Endothelial cell of hepatic sinusoid (primary cell): Measurements from ENCODE around the gene ERC2.

Experiments used
- in situ Hi-C: cut with HindIII; loops from 2 replicates; pipeline ENCODE4 v1.10.0; 2017; ENCODE audit warnings: low sequenced_read_pairs

The ERC2 gene

DNA sequence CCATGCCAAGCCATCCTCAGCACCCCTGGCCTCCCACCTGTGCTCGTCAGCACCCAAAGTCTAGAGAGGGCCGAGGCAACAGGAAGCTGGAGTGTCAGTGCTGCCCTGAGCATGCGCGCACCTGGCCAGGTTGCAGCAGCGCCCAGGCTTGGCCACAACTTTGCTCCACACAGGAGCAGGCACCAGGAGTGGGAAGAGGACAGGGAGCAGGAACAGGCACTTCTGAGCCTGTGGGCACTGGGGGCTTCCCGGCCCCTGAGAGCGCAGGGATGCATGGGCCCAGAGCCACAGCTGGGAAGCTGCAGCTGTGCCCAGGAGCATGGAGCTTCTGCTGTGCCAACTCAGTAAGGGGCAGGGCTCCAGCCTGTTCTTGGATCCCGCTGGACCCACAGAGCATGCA lies 509.7 kb downstream of the ERC2 start:
- in situ Hi-C loops = no loop called here

DNA sequence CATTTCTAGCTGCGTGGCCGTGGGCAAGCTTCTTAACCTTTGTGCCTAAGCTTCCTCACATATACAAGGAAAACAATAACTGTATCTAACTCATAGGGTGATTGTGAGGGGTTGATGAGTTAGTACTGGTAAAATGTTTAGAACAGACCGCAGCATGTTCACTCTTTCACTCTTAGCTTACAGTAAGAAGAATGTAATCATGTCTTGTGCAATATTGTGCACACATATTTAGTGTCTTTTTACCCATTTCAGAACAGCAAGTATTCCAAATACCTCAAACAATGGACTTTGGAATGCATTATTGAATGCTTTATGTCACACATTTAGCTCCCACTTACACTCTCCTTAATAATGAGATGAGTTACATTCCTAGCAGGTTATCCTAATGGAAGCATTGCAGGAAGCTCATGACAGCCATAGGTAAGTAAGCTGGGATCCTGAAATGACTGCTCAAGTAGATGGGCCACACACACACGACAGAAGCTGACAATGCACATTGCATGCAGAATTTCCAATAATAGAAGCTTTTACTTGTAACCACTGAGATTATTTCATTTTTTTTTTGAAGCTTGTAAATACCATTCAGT lies 512.3 kb downstream of the ERC2 start:
- in situ Hi-C loops = no loop called here

DNA sequence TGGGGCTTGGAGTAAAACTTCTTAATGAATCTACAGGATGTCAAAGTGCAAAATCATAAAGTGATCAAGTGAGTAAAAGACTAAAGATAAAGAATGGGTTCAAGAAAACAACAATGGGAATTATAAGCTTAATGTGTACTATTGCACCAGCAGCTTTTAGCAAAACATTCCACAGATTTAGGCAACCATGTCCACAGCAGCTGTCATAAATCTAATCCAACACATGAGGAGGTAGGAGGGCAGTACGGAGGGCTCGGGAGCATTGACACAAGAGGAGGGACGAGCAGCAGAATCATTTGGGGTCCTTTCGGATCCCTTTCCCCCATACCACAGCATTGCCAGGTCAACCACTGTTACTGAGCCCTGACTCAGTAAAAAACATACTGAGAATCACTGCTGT lies 516.9 kb downstream of the ERC2 start:
- in situ Hi-C loops = no loop called here

DNA sequence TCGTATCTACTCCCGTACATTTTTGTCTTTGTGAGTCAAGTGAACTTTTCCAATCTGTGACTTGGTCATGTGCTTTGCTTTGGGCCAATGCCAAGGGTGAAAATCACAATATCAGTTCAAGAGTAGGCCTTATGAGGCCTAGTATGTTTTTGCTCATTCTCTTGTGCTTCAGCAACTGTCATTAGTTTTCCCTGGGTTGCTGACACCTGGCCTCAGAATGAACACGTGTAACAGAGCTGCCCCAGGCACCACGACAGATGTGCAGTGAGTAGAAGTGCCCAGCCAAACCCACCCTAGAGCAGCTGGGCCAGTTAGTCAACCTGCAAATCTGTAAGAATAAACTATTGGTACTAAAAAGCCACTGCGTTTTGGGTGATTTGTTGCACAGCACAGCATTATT lies 520.9 kb downstream of the ERC2 start:
- in situ Hi-C loops = loop anchor here (10.0 kb wide), 1 partner anchor 57 kb away; no protein-coding TSS in a partner anchor

DNA sequence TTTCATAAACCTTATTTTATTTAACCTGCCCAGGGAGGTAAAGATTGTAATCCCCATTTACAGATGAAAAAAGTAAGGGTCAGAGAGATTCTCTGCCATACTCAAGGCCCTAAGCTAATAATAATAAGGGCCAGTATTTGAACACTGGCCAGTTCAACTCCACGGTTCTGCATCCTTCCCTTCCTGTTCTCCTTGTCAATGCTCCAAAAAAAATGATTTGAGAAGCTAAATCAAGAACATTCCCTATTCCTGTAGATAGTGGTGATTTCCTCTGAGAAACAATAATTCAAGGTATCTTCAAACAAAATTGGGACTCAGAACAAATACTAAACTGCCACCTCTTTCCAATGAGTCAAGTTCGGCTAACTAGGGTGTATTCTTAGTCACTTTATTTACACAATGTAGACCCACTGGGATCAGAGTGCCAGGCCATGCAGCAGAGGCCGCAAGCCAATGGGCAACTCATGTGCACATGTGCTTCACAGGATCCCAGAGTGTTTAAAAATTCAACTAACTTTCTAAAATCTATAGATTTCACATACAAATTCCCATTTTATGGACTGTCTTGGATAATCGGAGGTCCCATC lies 521.6 kb downstream of the ERC2 start:
- in situ Hi-C loops = loop anchor here (10.0 kb wide), 1 partner anchor 58 kb away; no protein-coding TSS in a partner anchor

DNA sequence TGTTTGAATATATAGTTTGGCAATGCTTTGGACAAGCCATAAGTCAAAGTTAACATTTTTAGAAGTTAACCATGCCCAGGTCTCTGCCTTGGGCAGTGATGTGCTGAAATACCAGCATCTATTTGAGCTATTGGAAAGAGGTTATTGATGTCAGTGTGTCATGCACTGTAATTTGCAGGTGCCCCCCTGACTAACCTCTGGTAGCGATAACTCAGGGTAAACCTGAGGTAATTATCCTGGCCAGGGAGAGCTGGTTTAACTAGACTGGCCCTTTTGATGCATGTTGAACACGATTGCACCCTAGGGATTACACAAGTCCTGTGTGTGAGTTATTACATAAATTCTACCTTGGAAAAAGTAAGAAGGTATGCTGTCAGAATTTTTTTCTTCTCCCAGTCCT lies 525.4 kb downstream of the ERC2 start:
- in situ Hi-C loops = loop anchor here (5.0 to 10.0 kb wide), 2 partner anchors 62 to 76 kb away; no protein-coding TSS in a partner anchor

DNA sequence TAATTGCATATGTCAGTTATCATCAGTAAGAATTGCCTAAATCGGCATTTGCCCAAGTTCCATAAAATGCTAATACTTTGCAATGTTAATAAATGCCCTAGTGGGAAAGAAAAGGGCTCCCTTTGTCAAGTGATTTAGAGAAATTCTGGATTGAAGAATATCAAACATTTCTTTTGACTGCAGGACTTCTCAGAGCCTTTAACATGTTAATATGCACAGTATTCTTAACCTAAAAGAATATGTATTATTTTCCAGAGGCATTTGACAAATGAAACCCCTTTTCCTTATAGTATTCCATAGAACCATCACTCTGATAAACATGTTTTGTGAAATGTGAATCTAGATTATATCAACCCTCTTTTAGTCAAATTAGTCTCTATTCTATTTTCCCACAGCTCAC lies 529.0 kb downstream of the ERC2 start:
- in situ Hi-C loops = no loop called here

DNA sequence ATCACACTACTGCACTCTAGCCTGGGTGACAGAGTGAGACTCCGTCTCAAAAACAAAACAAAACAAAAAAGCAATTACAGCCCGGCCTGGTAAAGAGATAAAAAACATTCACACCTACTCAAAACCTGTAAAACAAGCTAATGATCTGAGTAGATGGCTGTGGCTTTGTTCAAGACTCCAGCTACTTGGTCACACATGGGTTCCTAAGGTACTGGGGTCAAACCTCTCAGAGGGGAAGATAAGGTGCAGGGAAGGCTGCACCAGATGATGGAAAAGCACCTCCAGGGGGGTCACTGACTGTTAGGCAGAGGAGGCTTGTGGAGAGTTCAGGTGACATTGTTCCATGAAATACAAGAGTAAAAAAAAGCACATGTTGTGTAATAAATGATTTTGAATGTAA lies 531.0 kb downstream of the ERC2 start:
- in situ Hi-C loops = no loop called here

DNA sequence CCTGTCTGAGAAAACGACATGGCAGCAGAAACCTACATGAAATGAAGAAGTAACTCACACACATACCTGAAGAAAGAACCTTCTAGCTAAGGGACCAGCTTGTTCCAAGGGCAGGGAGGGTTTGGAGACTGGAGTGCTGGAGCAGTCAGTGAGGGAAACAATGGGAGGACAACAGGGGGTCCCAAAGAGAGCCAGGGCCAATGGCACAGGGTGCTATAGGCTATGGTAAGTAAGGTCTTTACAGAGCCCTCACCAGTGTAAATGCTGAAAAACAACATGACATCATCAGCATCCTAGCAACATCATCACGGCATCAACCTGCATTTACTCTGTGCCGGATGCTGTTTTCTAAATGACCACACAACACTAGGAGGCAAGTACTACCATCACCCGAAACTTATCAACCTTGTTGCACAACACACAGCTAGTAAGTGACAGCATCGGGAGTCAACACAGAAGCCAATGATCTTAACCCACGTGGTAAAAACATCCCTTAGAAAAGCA lies 531.7 kb downstream of the ERC2 start:
- in situ Hi-C loops = no loop called here

DNA sequence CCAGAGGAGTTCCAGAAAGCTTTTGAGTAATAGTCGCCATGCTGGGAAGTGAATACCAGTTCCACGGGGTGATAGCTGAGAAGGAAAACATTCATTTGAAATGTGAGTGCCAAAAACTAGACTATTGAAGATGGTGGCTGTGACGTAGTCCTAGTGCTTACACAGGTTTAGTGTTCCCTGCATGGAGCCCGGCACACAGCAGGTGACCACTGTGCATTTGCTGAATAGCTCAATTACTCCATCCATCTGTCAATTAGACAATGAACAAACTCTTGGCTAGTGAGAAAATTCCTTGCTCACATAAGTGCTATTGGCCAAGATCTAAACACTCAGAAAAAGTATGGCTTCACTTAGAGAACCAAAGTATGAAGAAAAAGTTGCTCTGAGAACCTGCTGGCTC lies 533.0 kb downstream of the ERC2 start:
- in situ Hi-C loops = no loop called here

DNA sequence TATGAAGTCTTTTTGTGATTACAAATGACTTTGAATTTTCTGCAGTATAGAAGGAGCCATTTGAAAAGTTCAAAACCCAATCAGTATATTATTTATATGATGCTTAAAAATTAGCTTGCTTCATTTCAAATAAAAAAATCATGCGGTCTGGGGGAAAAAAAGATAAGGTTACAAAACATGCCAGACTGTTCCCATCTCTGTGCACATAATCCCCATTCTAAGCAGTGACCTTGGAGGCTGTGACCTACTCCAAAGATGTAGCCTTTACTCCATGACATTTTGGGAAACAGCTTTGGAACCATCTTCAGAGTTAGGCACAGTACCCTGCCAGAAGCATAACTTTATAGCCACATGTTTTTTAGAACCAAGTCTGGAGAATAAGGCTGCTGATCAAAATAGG lies 533.5 kb downstream of the ERC2 start:
- in situ Hi-C loops = no loop called here

DNA sequence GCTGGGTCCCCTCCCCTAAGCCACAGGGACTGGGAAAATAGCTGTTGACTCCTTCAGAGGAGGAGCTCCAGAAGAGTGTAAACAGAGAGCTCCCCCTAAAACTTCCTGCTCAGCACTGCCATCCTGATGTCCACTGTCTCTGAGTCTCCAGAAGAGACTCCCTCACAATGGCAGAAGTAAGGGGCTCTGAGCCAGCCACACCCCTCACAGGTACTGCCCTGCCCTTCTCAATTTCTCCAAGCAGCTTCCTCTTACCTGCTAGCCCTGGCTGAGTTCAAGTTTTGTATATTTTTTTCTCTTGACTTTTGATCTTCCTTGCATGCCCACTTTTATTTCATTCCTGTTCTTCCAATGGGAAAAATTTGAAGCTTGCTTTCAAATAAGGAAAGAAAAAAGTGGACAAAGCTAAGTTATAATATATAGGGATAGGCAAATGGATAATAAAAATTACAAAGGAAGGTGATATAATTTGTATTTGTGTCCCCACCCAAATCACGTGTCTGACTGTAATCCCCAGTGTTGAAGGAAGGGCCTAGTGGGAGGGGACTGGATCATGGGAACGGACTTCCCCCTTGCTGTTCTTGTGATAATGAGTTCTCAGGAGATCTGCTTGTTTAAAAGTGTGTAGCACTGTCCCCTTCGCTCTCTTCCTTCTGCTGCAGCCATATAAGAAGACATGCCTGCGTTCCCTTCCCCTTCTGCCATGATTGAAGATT lies 539.0 kb downstream of the ERC2 start:
- in situ Hi-C loops = no loop called here

DNA sequence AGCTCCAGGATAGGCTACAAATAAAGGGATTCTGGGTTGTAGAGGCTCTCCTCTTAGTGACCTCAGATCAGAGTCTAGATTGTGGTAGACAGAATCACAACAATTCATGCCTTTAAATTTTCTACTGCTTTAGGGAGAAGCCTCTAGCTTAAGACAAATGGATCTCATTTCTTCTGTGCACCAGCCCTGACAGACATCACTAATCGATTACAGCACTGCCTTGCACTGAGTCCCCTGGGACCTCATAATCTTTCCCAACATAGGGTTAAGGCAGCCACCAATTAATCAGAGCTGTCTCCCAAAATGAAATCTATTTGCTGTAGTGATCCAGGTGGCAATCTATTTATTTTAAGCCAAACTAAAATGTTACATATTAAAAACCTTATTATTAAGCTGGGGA lies 544.6 kb downstream of the ERC2 start:
- in situ Hi-C loops = no loop called here

DNA sequence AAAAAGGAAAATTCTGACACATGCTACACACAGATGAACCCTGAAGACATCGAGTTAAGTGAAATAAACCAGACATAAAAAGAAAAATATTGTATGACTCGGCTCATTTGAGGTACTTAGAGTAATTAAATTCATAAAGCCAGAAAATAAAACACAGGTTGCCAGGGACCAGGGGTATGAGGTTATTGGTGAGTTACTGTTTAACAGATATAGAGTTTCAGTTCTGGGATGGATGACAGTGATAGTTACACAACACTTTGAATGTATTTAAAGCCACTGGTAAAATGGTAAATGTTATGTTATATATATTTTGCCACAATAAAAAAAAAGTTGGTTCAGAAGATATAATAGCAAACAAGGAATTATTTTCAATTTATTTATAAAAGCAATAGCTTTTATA lies 545.1 kb downstream of the ERC2 start:
- in situ Hi-C loops = no loop called here

DNA sequence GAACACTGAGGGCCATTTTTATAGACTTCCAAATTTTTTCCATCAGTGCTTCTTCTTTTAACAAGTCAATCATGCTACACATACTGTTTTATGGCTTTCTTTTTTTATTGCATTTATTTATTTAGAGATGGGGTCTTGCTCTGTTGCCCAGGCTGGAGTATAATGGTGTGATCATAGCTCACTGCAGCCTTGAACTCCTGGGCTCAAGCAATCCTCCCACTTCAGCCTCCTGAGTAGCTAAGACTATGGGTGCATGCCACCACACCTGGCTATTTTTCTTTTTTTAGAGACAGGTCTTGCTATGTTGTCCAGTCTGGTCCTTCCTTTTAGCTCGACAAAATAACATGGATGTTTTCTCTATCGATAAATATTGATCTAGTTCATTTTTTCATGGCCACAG lies 555.4 kb downstream of the ERC2 start:
- in situ Hi-C loops = no loop called here

DNA sequence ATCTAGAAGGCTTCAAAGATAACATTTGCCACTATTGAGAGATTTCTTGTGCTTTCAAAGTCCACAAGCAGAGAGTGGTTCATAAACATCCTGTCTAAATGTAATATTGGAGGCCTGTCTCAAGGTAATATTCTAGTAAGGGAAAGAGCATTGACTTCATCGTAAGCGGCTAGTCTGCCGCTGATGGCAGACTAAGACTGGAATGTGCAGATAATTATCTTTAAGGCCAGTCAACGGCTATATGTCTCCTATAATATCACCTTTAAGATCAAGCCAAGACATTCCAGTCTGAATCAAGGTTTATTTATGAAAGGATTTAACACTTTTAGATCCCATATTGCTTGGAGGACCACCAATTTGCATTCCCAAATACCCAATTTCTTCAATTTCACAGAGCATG lies 557.0 kb downstream of the ERC2 start:
- in situ Hi-C loops = no loop called here

DNA sequence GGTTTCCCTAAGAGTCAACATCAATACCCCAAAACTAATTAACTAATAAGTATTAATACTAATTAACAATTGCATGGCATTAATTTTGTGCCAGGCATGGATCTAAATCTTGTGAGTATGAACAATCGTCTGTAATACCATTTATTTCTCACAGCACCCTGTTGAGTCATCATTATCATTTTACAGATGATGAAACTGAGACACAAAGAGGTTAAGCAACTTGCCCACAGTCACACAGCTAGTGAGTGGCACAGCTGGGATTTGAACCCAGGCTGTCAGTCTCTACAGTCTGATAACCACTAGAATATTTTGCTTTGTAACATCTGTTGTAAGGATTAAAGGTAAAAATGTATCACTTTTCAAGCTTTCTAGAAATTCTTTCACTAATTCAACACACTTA lies 557.7 kb downstream of the ERC2 start:
- in situ Hi-C loops = no loop called here

DNA sequence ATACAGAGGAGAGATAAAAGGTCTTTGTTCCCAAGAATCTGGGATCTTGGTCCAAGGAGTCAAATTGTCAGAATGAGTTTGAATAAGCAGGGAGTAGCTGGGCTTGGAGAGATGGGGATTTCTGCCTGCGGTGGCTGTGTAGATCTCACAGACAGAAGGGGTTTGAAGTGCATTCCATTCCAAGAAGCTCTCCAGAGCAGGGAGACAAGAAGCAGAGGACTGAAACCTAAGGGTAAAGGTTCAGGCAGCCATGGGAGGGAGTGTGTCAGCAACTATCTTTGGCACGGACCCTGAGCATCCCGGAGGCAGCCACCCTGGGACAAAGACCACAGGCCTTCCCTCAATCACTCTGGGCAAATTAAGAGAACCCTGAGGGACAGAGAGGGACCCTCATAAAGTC lies 558.9 kb downstream of the ERC2 start:
- in situ Hi-C loops = no loop called here

DNA sequence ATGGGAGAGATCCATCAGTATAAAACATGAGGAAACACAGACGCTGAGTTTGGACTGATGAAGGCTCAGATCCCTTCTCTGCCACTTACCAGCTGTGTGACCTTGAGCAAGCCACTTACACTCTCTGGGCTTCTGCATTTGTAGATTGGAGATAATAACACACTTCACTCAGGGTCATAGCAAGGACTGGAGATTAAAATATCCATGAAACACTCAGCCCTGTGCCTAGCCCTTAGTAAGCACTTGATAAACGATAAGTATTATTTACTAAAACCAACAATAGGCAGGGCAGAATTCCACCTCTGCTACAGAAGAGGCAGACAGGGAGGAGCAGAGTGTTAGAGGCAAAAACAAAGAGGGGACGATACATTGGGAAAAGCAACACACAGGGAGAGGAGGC lies 560.7 kb downstream of the ERC2 start:
- in situ Hi-C loops = no loop called here

DNA sequence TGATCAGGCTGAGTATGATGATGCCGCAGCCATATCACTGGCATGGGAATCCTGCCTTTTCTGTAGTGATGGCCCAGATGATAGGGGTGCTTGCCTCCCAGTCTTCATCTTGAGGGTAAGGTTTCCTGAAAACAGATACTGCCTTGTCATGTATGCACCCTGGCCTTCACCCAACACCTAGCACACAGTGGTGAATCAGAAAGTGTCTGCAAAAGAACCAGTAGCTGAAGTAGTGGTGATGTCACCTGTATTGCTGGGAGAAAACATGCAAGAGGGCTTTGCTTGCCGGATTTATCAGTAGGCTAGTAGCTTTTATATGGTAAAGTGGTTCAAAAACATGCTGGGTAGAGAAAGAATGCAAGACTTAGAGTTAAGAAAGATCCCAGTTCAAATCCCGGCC lies 561.4 kb downstream of the ERC2 start:
- in situ Hi-C loops = no loop called here

DNA sequence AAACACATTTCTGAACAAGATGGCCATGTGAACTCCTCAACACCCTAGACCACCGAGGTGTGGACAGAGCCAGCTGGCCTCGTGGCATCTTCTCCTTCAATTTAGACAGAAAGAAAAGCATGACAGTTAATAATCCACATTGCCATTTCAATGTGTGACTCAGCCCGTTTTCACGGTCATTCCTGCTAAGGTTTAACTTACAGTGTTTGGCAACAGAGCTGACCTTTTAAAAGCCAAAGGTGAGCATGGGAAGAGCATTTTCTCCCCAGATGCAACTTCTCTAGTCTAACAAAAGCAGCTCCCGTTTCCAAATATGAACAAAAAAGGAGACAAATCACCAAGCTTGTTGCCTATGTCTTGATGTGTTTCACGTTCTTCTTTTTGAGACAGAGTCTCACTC lies 563.6 kb downstream of the ERC2 start:
- in situ Hi-C loops = no loop called here

DNA sequence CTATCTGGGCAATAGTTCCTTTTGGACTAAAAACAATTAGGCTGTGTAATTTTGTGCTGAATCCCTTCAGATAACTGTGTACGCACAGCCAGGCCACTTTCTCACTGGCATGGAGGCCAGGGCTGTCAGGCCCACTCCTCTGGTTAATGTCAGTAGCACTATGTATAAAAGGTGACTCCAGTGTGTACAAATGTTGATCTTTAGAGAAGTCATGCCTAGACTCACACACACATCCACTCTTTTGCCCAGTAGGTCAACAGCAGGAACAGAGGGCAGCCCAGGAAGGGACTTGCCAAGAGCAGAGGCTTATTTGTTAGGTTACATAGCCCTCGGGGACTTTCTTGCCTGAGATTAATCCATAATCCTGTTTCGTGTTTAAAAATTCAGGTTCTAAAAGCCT lies 564.6 kb downstream of the ERC2 start:
- in situ Hi-C loops = no loop called here
